C4-2B (cell line): ENCODE measurements around the gene DPYSL4.

Experiments
- H3K27ac ChIP-seq: fragments of 450-650 bp; 2 replicates; pipeline ENCODE4 v1.5.1; 2017
- ZFX ChIP-seq: fragments of 450-650 bp; IDR thresholded peaks from 2 replicates; pipeline ENCODE4 v1.6.1; 2017
- TF ChIP-seq, protein P1 (sequence below): fragments of 450-650 bp; conservative IDR thresholded peaks from 2 replicates; pipeline ENCODE4 v1.5.1; 2017; ENCODE audit warnings: mild to moderate bottlenecking

Gene DPYSL4

DNA sequence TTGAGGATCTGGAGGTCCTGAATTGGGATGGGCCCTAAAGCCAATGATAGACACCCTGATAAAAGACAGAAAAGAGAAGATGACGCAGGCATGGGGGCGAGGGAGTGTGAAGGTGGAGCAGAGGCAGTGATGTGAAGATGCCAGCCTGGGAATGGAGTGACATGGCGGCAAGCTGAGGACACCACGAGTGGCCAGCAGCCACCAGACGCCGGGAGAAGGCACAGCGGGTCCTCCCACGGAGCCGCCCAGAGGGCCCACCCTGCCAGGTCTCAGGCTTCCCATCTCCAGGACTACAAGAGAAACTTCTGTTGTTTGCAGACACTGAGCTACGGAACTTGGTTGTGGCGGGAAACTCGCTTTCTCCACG, 44.9 kb downstream of the DPYSL4 start:
- H3K27ac ChIP-seq = no peak overlapping the region
- TF ChIP-seq, protein P1, sequence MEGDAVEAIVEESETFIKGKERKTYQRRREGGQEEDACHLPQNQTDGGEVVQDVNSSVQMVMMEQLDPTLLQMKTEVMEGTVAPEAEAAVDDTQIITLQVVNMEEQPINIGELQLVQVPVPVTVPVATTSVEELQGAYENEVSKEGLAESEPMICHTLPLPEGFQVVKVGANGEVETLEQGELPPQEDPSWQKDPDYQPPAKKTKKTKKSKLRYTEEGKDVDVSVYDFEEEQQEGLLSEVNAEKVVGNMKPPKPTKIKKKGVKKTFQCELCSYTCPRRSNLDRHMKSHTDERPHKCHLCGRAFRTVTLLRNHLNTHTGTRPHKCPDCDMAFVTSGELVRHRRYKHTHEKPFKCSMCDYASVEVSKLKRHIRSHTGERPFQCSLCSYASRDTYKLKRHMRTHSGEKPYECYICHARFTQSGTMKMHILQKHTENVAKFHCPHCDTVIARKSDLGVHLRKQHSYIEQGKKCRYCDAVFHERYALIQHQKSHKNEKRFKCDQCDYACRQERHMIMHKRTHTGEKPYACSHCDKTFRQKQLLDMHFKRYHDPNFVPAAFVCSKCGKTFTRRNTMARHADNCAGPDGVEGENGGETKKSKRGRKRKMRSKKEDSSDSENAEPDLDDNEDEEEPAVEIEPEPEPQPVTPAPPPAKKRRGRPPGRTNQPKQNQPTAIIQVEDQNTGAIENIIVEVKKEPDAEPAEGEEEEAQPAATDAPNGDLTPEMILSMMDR = no peak
- TF ChIP-seq ZFX = no peak

DNA sequence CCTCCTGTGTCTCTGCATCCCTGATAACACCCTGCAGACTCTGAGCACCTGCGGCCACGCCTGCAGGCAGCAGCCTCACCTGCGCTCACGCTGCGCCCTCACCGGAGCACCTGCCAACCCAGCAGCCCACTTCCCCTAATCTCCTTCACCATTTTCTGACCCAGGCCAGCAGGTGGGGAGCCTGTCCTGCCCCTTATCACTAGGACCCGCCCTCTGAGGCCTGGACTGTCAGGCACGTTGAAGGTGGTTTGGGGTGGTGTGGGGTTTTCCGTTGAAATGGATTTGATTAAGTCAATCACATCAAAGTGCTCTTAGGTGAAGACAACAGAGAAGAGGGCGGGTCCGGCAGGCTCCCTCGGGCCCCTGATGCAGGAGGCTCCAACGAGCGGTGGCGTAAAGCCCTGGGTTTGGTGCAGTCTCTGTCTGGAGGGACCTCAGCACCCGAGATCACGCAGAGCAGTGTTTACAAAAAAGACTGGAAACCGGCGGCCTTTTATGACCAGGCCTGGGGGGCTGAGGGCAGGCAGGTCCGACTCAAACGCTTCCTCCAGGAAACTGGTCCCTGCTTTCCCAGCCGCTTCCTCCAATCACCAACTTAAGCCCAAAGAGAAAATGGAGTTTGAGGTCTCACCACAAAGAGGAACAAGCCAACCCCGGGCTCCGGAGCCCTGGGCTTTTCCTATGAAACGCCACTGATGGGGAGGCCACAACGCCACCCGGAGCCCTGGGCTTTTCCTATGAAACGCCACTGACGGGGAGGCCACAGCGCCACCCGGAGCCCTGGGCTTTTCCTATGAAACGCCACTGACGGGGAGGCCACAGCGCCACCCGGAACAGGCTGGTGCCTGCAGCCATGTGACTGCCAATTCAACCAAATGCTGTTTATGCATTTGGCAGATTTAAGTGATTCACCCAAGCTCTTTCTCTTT, 45.5 kb downstream of the DPYSL4 start:
- TF ChIP-seq, protein P1 = no peak
- no peak for TF ChIP-seq ZFX
- H3K27ac ChIP-seq = no peak overlapping the region

DNA sequence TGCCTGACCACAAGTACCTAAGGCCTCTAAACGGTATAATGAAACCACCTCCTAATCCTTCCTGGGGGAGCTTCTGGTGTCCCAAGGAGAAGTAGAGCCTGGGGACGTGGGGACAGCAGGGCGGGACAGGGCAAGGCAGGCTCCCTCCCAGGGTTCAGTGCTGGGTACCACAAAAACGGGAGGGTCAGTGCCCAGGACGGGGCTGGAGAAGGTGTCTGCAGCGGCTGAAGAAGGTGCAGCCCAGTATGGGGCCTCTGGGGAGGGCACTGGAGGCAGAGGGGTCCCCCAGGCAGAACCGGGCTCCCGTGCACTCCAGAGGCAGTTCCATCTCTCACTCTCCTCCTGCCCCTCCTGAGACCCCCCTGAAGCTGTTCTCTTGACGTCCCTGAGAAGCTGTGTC, 46.2 kb downstream of the DPYSL4 start:
- no peak overlapping the region for H3K27ac ChIP-seq
- TF ChIP-seq ZFX = no peak
- TF ChIP-seq, protein P1 = no peak

DNA sequence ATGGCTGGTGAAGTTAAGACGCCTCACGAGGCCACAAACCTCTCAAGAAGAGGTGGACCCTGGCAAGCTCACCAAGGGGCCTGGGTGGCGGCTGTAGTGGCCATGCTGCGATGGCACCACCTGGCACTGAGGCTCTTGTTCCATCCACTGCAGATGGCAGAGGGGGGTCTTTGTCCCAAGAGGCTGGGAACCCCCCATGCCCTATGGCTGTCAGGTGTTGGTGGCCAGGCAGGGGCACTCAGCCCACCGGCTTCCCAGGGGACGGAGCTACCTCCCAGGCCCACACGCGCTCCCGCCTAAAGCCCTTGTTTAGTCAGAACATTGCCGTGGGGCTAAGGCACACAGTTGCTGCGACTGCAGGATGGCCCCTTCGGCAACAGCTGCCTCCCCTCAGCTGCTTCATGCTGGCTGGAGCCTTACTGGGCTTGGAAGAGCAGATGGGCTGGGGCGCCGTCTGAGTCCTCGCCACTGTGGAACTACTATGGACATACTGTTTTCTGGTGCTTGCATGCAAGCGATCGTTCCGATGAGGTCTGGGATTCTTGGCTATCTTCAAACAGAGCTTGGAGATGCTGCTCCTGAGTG, 46.8 kb downstream of the DPYSL4 start:
- no peak overlapping the region for H3K27ac ChIP-seq
- TF ChIP-seq, protein P1 = no peak
- TF ChIP-seq ZFX = no peak

DNA sequence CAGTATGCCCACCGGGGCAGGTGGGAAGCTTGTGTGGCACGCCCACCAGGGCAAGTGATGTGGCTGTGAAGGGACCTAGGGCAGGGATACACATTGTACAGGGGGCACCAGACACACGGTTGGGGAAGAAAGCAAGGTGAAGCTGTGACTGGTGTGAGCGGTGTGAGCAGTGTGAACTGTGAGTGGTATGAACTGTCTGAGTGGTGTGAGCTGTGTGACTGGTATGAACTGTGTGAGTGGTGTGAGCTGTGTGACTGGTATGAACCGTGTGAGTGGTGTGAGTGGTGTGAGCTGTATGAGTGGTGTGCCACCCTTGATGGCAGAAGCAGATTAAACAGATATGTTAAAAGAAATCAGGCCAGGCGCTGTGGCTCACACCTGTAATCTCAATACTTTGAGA, 48.1 kb downstream of the DPYSL4 start:
- H3K27ac ChIP-seq = no peak overlapping the region
- no peak for TF ChIP-seq ZFX
- TF ChIP-seq, protein P1 = no peak

DNA sequence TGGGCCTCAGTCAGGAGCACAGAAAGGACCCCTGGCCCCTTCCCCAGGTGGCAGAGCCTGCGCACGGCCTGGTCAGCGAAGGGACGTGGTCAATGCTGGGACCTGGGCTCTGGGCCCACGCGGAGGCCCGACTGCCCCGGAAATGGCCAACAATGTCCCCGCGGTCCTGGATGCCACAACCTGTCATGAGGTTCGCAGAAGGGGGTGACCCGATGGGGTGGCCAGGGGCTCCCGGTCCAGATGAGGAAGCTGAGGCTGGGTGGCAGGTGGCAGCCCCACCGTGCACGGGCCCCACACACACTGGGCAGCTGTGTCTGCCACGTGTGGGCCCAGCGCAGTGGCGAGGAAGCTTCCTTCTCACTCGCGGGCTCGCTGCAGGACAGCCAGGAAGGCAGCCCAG, 49.4 kb downstream of the DPYSL4 start:
- H3K27ac ChIP-seq = no peak overlapping the region
- no peak for TF ChIP-seq ZFX
- TF ChIP-seq, protein P1 = no peak

DNA sequence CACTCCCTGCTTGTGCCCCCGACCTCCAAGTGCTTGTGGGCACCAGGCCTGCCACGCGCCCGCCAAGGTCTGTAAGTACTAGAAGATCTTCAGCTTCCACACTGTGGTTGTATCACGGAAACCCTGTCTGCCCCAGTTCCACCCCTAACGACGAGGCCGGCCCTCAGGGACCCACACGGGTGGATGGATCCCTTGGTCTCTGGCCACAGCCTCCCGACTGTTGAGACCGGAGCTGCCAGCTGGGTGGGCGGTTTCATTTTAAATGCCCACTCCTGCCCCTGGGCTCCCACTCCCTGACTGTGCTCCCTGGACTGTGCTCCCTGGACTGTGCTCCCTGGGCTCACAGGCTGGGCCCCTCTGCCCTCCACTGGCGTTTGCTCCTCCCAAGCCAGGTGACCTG, 50.1 kb downstream of the DPYSL4 start:
- TF ChIP-seq ZFX = no peak
- TF ChIP-seq, protein P1 = no peak
- no peak overlapping the region for H3K27ac ChIP-seq
